Retinal pigment epithelial cell (primary cell): Measurements from ENCODE around the gene PODNL1.

Experiments used
- DNase-seq: peaks from one replicate; pipeline ENCODE4 v3.0.0-alpha.2; 2010; ENCODE audit warnings: low read depth
- H3K4me3 ChIP-seq: 2 replicates; pipeline ENCODE4 v1.5.1; 2011; ENCODE audit warnings: mild to moderate bottlenecking, low read length, control low read depth, moderate library complexity
- CTCF ChIP-seq: conservative IDR thresholded peaks from 2 replicates; pipeline ENCODE4 v1.5.1; 2011; ENCODE audit warnings: low read depth, low read length, control low read depth, inconsistent platforms

PODNL1 gene

GRCh38 chr19:13965926-13966683 is 27.9 kb upstream of the PODNL1 start:
- no peak overlapping the region for H3K4me3 ChIP-seq
- TF ChIP-seq CTCF, result no peak
- no peak for DNase-seq

GRCh38 chr19:13965377-13965896 is 27.2 kb upstream of the PODNL1 start:
- no peak for TF ChIP-seq CTCF

GRCh38 chr19:13964776-13965175 is 26.6 kb upstream of the PODNL1 start:
- no peak for DNase-seq
- no peak for TF ChIP-seq CTCF
- no peak overlapping the region for H3K4me3 ChIP-seq

More at GRCh38 chr19:13965377-13965896, 27.2 kb upstream of the PODNL1 start:
- no peak overlapping the region for H3K4me3 ChIP-seq
- no peak for DNase-seq

GRCh38 chr19:13963603-13964105 is 25.4 kb upstream of the PODNL1 start:
- DNase-seq, result no peak
- no peak overlapping the region for H3K4me3 ChIP-seq
- no peak for TF ChIP-seq CTCF

GRCh38 chr19:13962699-13963602 is 24.7 kb upstream of the PODNL1 start:
- H3K4me3 ChIP-seq, result no peak overlapping the region
- TF ChIP-seq CTCF, result no peak

GRCh38 chr19:13961826-13962698 is 23.8 kb upstream of the PODNL1 start:
- TF ChIP-seq CTCF, result no peak
- no peak overlapping the region for H3K4me3 ChIP-seq
- DNase-seq, result no peak

More at GRCh38 chr19:13962699-13963602, 24.7 kb upstream of the PODNL1 start:
- DNase-seq, result no peak
